ENCODE measurements around the gene HOXB3. TPM values are rescaled to one million over a fixed set of nuclear protein-coding genes. Genes with fewer than 3 reads are reported as not detected.

The HOXB3 gene
- total and polyA plus RNA-seq, 2 of the 13 experiments (the other 11 are each of a cell fraction or from before 2014, with no cell fraction given) = not detected

- 0 out of 2 replicates have a peak, but pooled peaks have one; percentile 26 for TF ChIP-seq NCOA2 (CRISPR knock-in tag; IDR thresholded peaks at IDR 0.05)
- peak; percentile 65 for TF ChIP-seq PATZ1 (CRISPR knock-in tag; IDR thresholded peaks at IDR 0.05)
- TF ChIP-seq CEBPZ (IDR thresholded peaks at IDR 0.05; ENCODE audit: low read length) = no peak
- TF ChIP-seq TOE1 (CRISPR knock-in tag; IDR thresholded peaks at IDR 0.05) = no peak
- peak; percentile 47; the same call in 1 of the 2 replicates for TF ChIP-seq BRCA1 (CRISPR knock-in tag; IDR thresholded peaks at IDR 0.05)
- no peak for TF ChIP-seq ZNF7 (CRISPR knock-in tag; IDR thresholded peaks at IDR 0.05)
- 0 out of 2 replicates have a peak, but pooled peaks have one; percentile 22 for TF ChIP-seq BCL6 (CRISPR knock-in tag; IDR thresholded peaks at IDR 0.05)
- 0 out of 2 replicates have a peak, but pooled peaks have one; percentile 16 for TF ChIP-seq ZBTB14 (CRISPR knock-in tag; IDR thresholded peaks at IDR 0.05)
- no peak for TF ChIP-seq ZNF503 (CRISPR knock-in tag; IDR thresholded peaks at IDR 0.05)
- TF ChIP-seq ZKSCAN5 (CRISPR knock-in tag; IDR thresholded peaks at IDR 0.05) = peak; percentile 61; the same call in 1 of the 2 replicates
- 0 out of 2 replicates have a peak, but pooled peaks have one; percentile 62 for TF ChIP-seq THRA (CRISPR knock-in tag; IDR thresholded peaks at IDR 0.05; ENCODE audit: borderline replicate concordance)
- TF ChIP-seq CREB3 (CRISPR knock-in tag; IDR thresholded peaks at IDR 0.05) = 0 out of 2 replicates have a peak, but pooled peaks have one; percentile 47
- TF ChIP-seq HOMEZ (CRISPR knock-in tag; IDR thresholded peaks at IDR 0.05; ENCODE audit: low read depth) = 0 out of 2 replicates have a peak, but pooled peaks have one; percentile 39
- 0 out of 2 replicates have a peak, but pooled peaks have one; percentile 32 for TF ChIP-seq RFXAP (CRISPR knock-in tag; IDR thresholded peaks at IDR 0.05; ENCODE audit: borderline replicate concordance)
These were observed 46.4 kb upstream of the HOXB3 start (continued) for GRCh38 chr17:48636177-48637018.
